Muscle layer of duodenum (tissue), 2 donors: Measurements from ENCODE around the gene LRRC3C.

ENCODE experiments used
- H3K27ac ChIP-seq: one replicate; pipeline ENCODE4 v1.7.0; 2013; ENCODE audit warnings: mild to moderate bottlenecking, low read length
- H3K27me3 ChIP-seq: one replicate; pipeline ENCODE4 v1.7.0; 2013; ENCODE audit warnings: low read depth, mild to moderate bottlenecking, control low read depth, low read length
- H3K36me3 ChIP-seq, 2 donors: one replicate each; pipeline ENCODE4 v1.7.0; 2013; ENCODE audit warnings: low read length in 2 of 2, control low read depth in 1 of 2, mild to moderate bottlenecking in 1 of 2; ENCODE audit not compliant: insufficient read depth in 2 of 2, control insufficient read depth in 1 of 2
- H3K4me1 ChIP-seq, 2 donors: one replicate each; pipeline ENCODE4 v1.7.0; 2013; ENCODE audit warnings: low read length in 2 of 2, mild to moderate bottlenecking in 2 of 2, control low read depth in 1 of 2, moderate library complexity in 1 of 2; ENCODE audit not compliant: insufficient read depth in 2 of 2, control insufficient read depth in 1 of 2
- H3K4me3 ChIP-seq, 2 donors: one replicate each; pipeline ENCODE4 v1.7.0; 2013; ENCODE audit warnings: low read length in 2 of 2, low read depth in 1 of 2, mild to moderate bottlenecking in 1 of 2
- H3K9me3 ChIP-seq, 2 donors: one replicate each; pipeline ENCODE4 v1.7.0; 2013; ENCODE audit warnings: low read length in 2 of 2, control low read depth in 1 of 2, mild to moderate bottlenecking in 1 of 2; ENCODE audit not compliant: control insufficient read depth in 1 of 2
- donor health status: healthy.

The LRRC3C gene

DNA sequence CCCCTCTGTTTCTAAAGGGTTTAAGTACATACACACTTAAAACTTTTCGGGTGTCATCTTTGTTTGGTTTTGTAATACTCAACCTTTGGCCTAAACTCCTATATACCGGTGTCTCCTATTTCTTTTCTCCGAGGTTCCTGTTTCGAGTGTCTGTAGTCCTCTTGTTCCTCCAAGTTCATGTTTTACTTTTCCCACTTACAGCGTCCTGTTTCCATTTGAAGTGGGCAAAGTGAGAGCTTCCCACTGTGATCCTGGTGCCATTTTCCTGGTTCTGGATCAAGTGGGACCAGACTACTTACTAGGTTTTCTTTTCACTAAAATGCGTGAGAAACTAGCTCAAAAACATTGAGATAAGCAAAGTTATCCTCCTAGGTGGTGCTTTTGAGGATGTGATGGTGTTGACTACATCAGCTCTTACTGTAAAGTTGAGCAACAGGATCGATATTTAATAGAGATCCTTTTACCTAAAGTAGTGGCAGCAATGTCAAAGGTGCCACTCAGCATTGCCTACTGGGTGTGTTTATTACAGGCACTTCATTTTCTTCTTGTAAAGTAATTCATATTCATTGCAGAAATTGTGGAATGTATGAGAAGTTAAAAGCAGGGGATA lies 54.3 kb downstream of the LRRC3C start:
- Histone ChIP-seq H3K36me3 (peaks cover 26 to 31% of the 10 kb centered on the region in 2 donors), H3K9me3 (no peaks in the 10 kb centered on the region), H3K4me3 (peak overlapping the region; percentile 68 to 88), H3K27ac (peak overlapping the region; percentile 89), H3K27me3 (no peaks in the 10 kb centered on the region), H3K4me1 (peaks cover 5 to 27% of the 10 kb centered on the region in 2 donors)

DNA sequence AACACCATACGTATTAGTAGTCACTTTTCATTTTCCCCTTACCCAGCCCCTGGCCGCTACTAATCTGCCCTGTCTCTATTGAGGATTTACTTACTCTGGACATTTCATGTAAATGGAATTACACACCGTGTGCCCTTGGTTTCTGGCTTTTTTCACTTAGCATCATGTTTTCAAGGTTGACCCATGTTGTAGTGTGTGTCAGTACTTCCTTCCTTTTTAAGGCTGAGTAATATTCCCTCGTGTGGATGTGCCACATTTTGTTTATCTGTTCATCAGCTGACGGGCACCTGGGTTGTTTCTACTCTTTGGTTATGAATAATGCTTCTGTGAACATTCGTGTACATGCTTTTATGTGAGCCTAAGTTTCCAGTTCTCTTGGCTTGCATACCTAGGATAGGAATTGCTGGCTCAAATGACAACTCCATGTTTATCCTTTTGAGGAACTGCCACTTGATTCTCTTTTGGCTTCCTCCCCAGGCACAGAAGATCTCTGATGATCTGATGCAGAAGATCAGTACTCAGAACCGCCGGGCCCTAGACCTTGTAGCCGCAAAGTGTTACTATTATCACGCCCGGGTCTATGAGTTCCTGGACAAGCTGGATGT lies 60.8 kb downstream of the LRRC3C start:
- Histone ChIP-seq H3K27me3 (no peaks in the 10 kb centered on the region), H3K27ac (no peak overlapping the region), H3K9me3 (no peaks in the 10 kb centered on the region), H3K36me3 (peaks cover 79 to 95% of the 10 kb centered on the region in 2 donors), H3K4me1 (peaks cover 0 to 4% of the 10 kb centered on the region in 2 donors), H3K4me3 (no peak overlapping the region)

GRCh38 chr17:39994448-39994847 lies 66.9 kb downstream of the LRRC3C start:
- no peaks in the 10 kb centered on the region for H3K4me1 ChIP-seq
- no peaks in the 10 kb centered on the region for H3K27me3 ChIP-seq
- peaks cover 60 to 84% of the 10 kb centered on the region in 2 donors for H3K36me3 ChIP-seq
- H3K9me3 ChIP-seq: no peaks in the 10 kb centered on the region
- H3K4me3 ChIP-seq: no peak overlapping the region
- no peak overlapping the region for H3K27ac ChIP-seq
